PC-3 (cell line): ENCODE data around the gene SLC25A47. TPM values are rescaled to one million over a fixed set of nuclear protein-coding genes. Genes with fewer than 3 reads are reported as not detected.

ENCODE experiments used
- ATAC-seq: fragments of 200-7000 bp; cut with Tn5 transposase; 2 replicates; pipeline ENCODE4 v1.9.1; 2020; ENCODE audit warnings: mild to moderate bottlenecking, moderate library complexity
- BruUV-seq: library from RNA; stranded (reverse); fragments of 400-500 nt; replicated peaks from 2 replicates; lab custom pipeline; 2021; lab: Mats Ljungman, UMichigan
- CTCF ChIA-PET: fragments of 300-600 bp; sonication (Branson Sonifier 250); formaldehyde crosslinking; loops from one replicate; lab custom pipeline; 2022; ENCODE audit warnings: antibody characterized with exemption; lab: Charles Lee
- POLR2A ChIA-PET: fragments of 300-600 bp; sonication (Branson Sonifier 250); formaldehyde crosslinking; loops from one replicate; lab custom pipeline; 2022; ENCODE audit warnings: antibody characterized with exemption; ENCODE audit not compliant: unreplicated experiment; lab: Charles Lee
- DNase-seq: peaks from one replicate; pipeline ENCODE4 v3.0.0-alpha.2; 2015
- H2AFZ ChIP-seq: fragments of 300-600 bp; sonication (generic); 2 replicates; pipeline ENCODE4 v1.6.0; 2016; ENCODE audit warnings: antibody characterized with exemption, low read length
- H3F3A ChIP-seq: fragments of 300-600 bp; sonication (generic); one replicate; pipeline ENCODE4 v1.6.0; 2017; ENCODE audit warnings: antibody characterized with exemption, low read length, control low read depth, mild to moderate bottlenecking; ENCODE audit not compliant: unreplicated experiment
- H3K27ac ChIP-seq: fragments of 300-600 bp; sonication (generic); 2 replicates; pipeline ENCODE4 v1.5.1; 2016; ENCODE audit warnings: mild to moderate bottlenecking, low read length
- H3K27me3 ChIP-seq: fragments of 300-600 bp; sonication (generic); 2 replicates; pipeline ENCODE4 v1.6.1; 2016; ENCODE audit warnings: low read length, mixed read lengths
- H3K36me3 ChIP-seq: fragments of 300-600 bp; sonication (generic); 2 replicates; pipeline ENCODE4 v1.6.1; 2016; ENCODE audit warnings: low read depth, mixed run types, low read length, mixed read lengths
- H3K4me1 ChIP-seq: fragments of 300-600 bp; sonication (generic); 2 replicates; pipeline ENCODE4 v1.5.1; 2016; ENCODE audit warnings: low read length; ENCODE audit not compliant: insufficient read depth
- H3K4me2 ChIP-seq: fragments of 300-600 bp; sonication (generic); 2 replicates; pipeline ENCODE4 v1.6.0; 2016; ENCODE audit warnings: low read length
- H3K4me3 ChIP-seq: fragments of 300-600 bp; sonication (generic); 2 replicates; pipeline ENCODE4 v1.5.1; 2016; ENCODE audit warnings: mild to moderate bottlenecking, low read length, mixed read lengths
- H3K79me2 ChIP-seq: fragments of 300-600 bp; sonication (generic); 2 replicates; pipeline ENCODE4 v1.6.1; 2017; ENCODE audit warnings: low read length, mixed read lengths
- H3K9ac ChIP-seq: fragments of 300-600 bp; sonication (generic); 2 replicates; pipeline ENCODE4 v1.6.0; 2016; ENCODE audit warnings: mild to moderate bottlenecking, low read length
- H3K9me2 ChIP-seq: fragments of 300-600 bp; sonication (generic); replicated peaks from 2 replicates; pipeline ENCODE4 v1.6.1; 2016; ENCODE audit warnings: mixed run types, low read length, mixed read lengths
- H3K9me3 ChIP-seq: fragments of 300-600 bp; sonication (generic); 2 replicates; pipeline ENCODE4 v1.6.1; 2016; ENCODE audit warnings: low read length, mixed read lengths
- H4K20me1 ChIP-seq: fragments of 300-600 bp; sonication (generic); 2 replicates; pipeline ENCODE4 v1.6.1; 2016; ENCODE audit warnings: low read length, mixed read lengths
- EZH2 ChIP-seq: fragments of 300-600 bp; sonication (generic); IDR thresholded peaks from one replicate; pipeline ENCODE4 v1.6.1; 2017; ENCODE audit warnings: antibody characterized with exemption, mild to moderate bottlenecking, low read length; ENCODE audit not compliant: unreplicated experiment
- EZH2phosphoT487 ChIP-seq: fragments of 300-600 bp; sonication (generic); IDR thresholded peaks from 2 replicates; pipeline ENCODE4 v1.6.1; 2018; ENCODE audit warnings: mild to moderate bottlenecking, antibody characterized with exemption, low read length, borderline replicate concordance
- intact Hi-C: fragments of 100-400 bp; cut with micrococcal nuclease; formaldehyde crosslinking; loops from 2 replicates; pipeline ENCODE4 v1.9.0; 2023
- total RNA-seq: library from RNA; depleted of rRNA; stranded (reverse); fragments of >200 nt; gene quantifications from 2 replicates; pipeline ENCODE4 v1.2.3, GENCODE V29; 2014
- TF ChIP-seq, protein P1 (sequence below): fragments of 300-600 bp; sonication (generic); conservative IDR thresholded peaks from 2 replicates; pipeline ENCODE4 v1.5.1; 2017; ENCODE audit warnings: antibody characterized with exemption, low read depth, mild to moderate bottlenecking, low read length

SLC25A47 gene
- total RNA-seq, 1 experiment from 2014 or later, result 0.07 TPM

DNA sequence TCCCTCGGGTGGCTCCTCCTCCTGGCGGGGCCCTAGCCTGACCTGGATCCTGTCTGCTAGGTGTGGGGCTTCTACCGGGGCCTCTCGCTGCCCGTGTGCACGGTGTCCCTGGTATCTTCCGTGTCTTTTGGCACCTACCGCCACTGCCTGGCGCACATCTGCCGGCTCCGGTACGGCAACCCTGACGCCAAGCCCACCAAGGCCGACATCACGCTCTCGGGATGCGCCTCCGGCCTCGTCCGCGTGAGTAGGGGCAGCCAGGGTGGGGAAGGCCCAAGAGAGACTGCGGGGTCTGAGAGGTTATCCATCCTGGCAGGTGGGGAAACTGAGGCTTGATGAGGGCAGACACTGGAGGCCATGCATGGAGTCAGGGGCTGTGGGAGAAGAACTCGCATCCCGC is 4.0 kb downstream of the SLC25A47 start:
- intact Hi-C loops, result no loop called here

DNA sequence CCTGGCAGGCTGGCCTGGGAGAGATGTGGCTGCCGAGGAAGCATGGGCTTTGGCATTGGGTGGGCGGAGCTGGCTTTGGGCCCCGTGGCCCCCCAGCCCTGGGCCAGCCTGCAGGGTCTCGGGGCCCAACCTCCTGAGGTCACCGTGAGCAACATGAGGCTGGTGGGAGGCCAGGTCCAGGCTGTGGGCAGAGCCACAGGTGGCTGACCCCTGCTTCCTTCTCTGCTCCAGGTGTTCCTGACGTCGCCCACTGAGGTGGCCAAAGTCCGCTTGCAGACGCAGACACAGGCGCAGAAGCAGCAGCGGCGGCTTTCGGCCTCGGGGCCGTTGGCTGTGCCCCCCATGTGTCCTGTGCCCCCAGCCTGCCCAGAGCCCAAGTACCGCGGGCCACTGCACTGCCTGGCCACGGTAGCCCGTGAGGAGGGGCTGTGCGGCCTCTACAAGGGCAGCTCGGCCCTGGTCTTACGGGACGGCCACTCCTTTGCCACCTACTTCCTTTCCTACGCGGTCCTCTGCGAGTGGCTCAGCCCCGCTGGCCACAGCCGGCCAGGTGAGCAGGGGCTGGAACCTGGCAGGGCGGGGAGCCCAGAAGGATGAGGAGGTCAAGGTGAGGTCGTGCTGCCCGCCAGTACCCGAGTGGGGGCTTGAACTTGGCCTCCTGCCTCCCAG is 5.5 kb downstream of the SLC25A47 start:
- no peak overlapping the region for H3K4me3 ChIP-seq
- H3K27me3 ChIP-seq, result no peaks in the 10 kb centered on the region
- H3K4me1 ChIP-seq, result no peaks in the 10 kb centered on the region
- POLR2A ChIA-PET, result no interaction called here
- no peaks in the 10 kb centered on the region for H3K79me2 ChIP-seq
- H3K36me3 ChIP-seq, result no peaks in the 10 kb centered on the region
- no peak for ATAC-seq
- H3K9me2 ChIP-seq, result no peaks in the 10 kb centered on the region
- H3K9me3 ChIP-seq, result no peaks in the 10 kb centered on the region
- no peak overlapping the region for H2AFZ ChIP-seq
- CTCF ChIA-PET, result no interaction called here
- TF ChIP-seq EZH2 (no peak), EZH2phosphoT487 (no peak)
- TF ChIP-seq, protein P1, sequence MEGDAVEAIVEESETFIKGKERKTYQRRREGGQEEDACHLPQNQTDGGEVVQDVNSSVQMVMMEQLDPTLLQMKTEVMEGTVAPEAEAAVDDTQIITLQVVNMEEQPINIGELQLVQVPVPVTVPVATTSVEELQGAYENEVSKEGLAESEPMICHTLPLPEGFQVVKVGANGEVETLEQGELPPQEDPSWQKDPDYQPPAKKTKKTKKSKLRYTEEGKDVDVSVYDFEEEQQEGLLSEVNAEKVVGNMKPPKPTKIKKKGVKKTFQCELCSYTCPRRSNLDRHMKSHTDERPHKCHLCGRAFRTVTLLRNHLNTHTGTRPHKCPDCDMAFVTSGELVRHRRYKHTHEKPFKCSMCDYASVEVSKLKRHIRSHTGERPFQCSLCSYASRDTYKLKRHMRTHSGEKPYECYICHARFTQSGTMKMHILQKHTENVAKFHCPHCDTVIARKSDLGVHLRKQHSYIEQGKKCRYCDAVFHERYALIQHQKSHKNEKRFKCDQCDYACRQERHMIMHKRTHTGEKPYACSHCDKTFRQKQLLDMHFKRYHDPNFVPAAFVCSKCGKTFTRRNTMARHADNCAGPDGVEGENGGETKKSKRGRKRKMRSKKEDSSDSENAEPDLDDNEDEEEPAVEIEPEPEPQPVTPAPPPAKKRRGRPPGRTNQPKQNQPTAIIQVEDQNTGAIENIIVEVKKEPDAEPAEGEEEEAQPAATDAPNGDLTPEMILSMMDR, result no peak
- H3K27ac ChIP-seq, result no peak overlapping the region
- H3K4me2 ChIP-seq, result no peak overlapping the region
- no TSS peak for BruUV-seq
- no peaks in the 10 kb centered on the region for H3F3A ChIP-seq
- H3K9ac ChIP-seq, result no peak overlapping the region
- DNase-seq, result no peak
- intact Hi-C loops, result no loop called here
- no peaks in the 10 kb centered on the region for H4K20me1 ChIP-seq

More for the DNA sequence above, 4.0 kb downstream of the SLC25A47 start:
- no peak overlapping the region for H3K4me2 ChIP-seq
- ChIA-PET POLR2A (no interaction called here), CTCF (no interaction called here)
- no peaks in the 10 kb centered on the region for H3K79me2 ChIP-seq
- H3K27ac ChIP-seq, result no peak overlapping the region
- no peak overlapping the region for H3K4me3 ChIP-seq
- ATAC-seq (no peak), DNase-seq (no peak)
- TF ChIP-seq, protein P1, result no peak
- TF ChIP-seq EZH2phosphoT487 (no peak), EZH2 (no peak)
- no peaks in the 10 kb centered on the region for H3K9me3 ChIP-seq
- no peak overlapping the region for H3K9ac ChIP-seq
- no peaks in the 10 kb centered on the region for H4K20me1 ChIP-seq
- H2AFZ ChIP-seq, result no peak overlapping the region
- no peaks in the 10 kb centered on the region for H3K27me3 ChIP-seq
- BruUV-seq, result no TSS peak
- H3K9me2 ChIP-seq, result no peaks in the 10 kb centered on the region
- H3K36me3 ChIP-seq, result no peaks in the 10 kb centered on the region
- H3K4me1 ChIP-seq, result no peaks in the 10 kb centered on the region
- no peaks in the 10 kb centered on the region for H3F3A ChIP-seq

DNA sequence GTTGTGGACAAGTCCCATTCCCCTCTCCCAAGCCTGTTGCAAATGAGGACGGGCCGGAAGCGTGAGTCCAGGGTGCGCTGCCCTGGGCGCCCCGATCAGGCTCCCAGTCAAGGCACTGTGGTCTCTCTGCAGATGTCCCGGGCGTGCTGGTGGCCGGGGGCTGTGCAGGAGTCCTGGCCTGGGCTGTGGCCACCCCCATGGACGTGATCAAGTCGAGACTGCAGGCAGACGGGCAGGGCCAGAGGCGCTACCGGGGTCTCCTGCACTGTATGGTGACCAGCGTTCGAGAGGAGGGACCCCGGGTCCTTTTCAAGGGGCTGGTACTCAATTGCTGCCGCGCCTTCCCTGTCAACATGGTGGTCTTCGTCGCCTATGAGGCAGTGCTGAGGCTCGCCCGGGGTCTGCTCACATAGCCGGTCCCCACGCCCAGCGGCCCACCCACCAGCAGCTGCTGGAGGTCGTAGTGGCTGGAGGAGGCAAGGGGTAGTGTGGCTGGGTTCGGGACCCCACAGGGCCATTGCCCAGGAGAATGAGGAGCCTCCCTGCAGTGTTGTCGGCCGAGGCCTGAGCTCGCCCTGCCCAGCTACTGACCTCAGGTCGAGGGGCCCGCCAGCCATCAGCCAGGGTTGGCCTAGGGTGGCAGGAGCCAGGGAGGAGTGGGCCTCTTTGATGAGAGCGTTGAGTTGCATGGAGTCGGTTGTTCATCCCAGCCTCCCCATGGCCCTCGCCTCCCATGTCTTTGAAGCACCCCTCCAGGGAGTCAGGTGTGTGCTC is 6.3 kb downstream of the SLC25A47 start:
- no peak for DNase-seq
- no peak overlapping the region for H3K9ac ChIP-seq
- no peaks in the 10 kb centered on the region for H3K4me1 ChIP-seq
- no peaks in the 10 kb centered on the region for H3K79me2 ChIP-seq
- H4K20me1 ChIP-seq, result no peaks in the 10 kb centered on the region
- no peaks in the 10 kb centered on the region for H3K9me2 ChIP-seq
- H3K9me3 ChIP-seq, result no peaks in the 10 kb centered on the region
- H3K36me3 ChIP-seq, result no peaks in the 10 kb centered on the region
- H3K27me3 ChIP-seq, result no peaks in the 10 kb centered on the region
- CTCF ChIA-PET, result no interaction called here
- no peak overlapping the region for H3K4me2 ChIP-seq
- H3K4me3 ChIP-seq, result no peak overlapping the region
- intact Hi-C loops, result no loop called here
- H3K27ac ChIP-seq, result no peak overlapping the region
- no peaks in the 10 kb centered on the region for H3F3A ChIP-seq
- BruUV-seq, result no TSS peak
- POLR2A ChIA-PET, result no interaction called here
- TF ChIP-seq EZH2phosphoT487 (no peak), EZH2 (no peak)
- TF ChIP-seq, protein P1, result no peak
- H2AFZ ChIP-seq, result no peak overlapping the region
- ATAC-seq, result no peak
